Measurements from ENCODE around the gene BTF3. TPM values are rescaled to one million over a fixed set of nuclear protein-coding genes. Genes with fewer than 3 reads are reported as not detected.

Gene BTF3
- polyA plus RNA-seq (2013, experiment 1 of 2): 1,368 TPM
- 1,375 TPM for polyA plus RNA-seq (2013, experiment 2 of 2)

DNA sequence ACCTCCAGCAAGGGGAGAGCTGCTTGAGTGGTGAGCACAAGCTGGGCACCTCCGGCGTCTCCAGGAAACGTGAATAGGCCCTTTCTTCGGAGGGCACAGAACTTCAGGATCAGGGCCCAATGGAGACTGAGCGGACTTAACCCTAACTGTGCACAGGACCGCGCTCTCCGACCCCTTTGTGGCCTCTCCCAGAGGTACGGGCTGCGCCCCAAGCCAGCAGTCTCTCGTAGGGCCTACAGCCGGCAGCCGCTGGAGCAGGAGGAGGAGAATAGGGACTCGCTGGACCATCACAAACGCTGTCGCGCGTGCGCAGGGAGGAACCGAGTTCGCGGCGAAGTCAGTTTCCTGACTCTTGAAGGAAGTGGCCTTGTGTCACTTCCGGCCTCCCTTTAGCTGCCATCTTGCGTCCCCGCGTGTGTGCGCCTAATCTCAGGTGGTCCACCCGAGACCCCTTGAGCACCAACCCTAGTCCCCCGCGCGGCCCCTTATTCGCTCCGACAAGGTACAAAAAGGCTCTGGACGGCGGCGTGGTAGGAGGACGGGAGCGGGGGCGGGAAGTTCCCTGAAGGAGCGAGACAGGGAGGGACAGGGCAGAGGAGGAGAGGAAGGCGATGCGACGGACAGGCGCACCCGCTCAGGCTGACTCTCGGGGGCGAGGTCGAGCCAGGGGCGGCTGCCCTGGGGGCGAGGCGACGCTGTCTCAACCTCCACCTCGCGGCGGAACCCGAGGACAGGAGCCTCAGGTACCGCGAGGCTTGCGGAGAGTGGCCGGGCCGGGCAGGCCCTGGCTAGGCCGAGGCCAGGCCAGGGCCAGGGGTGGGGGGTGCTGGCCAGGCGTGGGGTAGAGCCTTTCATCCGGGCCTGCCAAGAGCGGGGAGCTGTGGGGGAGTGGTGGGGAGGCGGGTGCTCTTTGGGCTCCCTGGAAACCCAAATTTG is at the start of gene BTF3:
TSS of gene BTF3 (plus strand) at position 386 of the 936 bp plus-strand sequence. CDS start at position 612, 226 bp downstream.
- no peak within 1 kb of the TSS for H2BK12ac ChIP-seq (ENCODE audit: low read length)
- no peak within 1 kb of the TSS for H4K91ac ChIP-seq (ENCODE audit: low read depth, low read length, poor library complexity)
- peaks cover 7 to 42% of the 10 kb centered on the region in 2 donors for H3K36me3 ChIP-seq (replicated peaks in 1 of 2; ENCODE audit: control insufficient read depth in 2 of 2, insufficient read depth in 2 of 2, low read length in 2 of 2)
- H2BK5ac ChIP-seq (ENCODE audit: low read length): peak within 1 kb of the TSS; percentile 79
- peaks cover 3 to 5% of the 10 kb centered on the region in 2 donors for H3K4me1 ChIP-seq (ENCODE audit: control insufficient read depth in 2 of 2, insufficient read depth in 1 of 2, low read depth in 1 of 2, low read length in 2 of 2)
- H2BK15ac ChIP-seq (ENCODE audit: low read length): no peak within 1 kb of the TSS
- H3K27me3 ChIP-seq (ENCODE audit: control insufficient read depth in 3 of 3, insufficient read depth in 3 of 3, low read depth in 1 of 3, low read length in 3 of 3): no peaks in the 10 kb centered on the region
- peak within 1 kb of the TSS; percentile 70 for H4K8ac ChIP-seq (ENCODE audit: low read depth, low read length)
- peak within 1 kb of the TSS; percentile 76 for H3K14ac ChIP-seq (ENCODE audit: low read length)
- peak within 1 kb of the TSS; percentile 93 for H3K18ac ChIP-seq (ENCODE audit: low read length)
- peak within 1 kb of the TSS; percentile 93 to 98 for H3K4me3 ChIP-seq (ENCODE audit: low read length in 2 of 2)
- peak; percentile 91 for DNase-seq (ENCODE audit: low spot score)
- peak within 1 kb of the TSS; percentile 89 for H3K23ac ChIP-seq (ENCODE audit: low read depth, low read length, poor library complexity)
- no peak within 1 kb of the TSS for H3K4ac ChIP-seq (ENCODE audit: low read length)
- H2AK5ac ChIP-seq (ENCODE audit: low read depth, low read length): peak within 1 kb of the TSS; percentile 23
- no peaks in the 10 kb centered on the region for H3K79me1 ChIP-seq (ENCODE audit: low read depth, low read length)
- no peaks in the 10 kb centered on the region for H3K9me3 ChIP-seq (replicated peaks in 1 of 2; ENCODE audit: control insufficient read depth in 2 of 2, insufficient read depth in 1 of 2, low read depth in 1 of 2, low read length in 2 of 2)
- no CpG with 5 or more reads among the region's 67 CpGs for WGBS, 2 donors (ENCODE audit: extremely low coverage in 2 of 2, insufficient read length in 2 of 2, insufficient replicate concordance in 1 of 2)
- H2BK120ac ChIP-seq (ENCODE audit: low read depth, low read length): peak within 1 kb of the TSS; percentile 78
- H3K4me2 ChIP-seq (ENCODE audit: insufficient read depth, low read length, poor library complexity, severe bottlenecking): peak within 1 kb of the TSS; percentile 58
- H3K9ac ChIP-seq (ENCODE audit: low read depth, low read length, poor library complexity): peak within 1 kb of the TSS; percentile 96
- peak within 1 kb of the TSS; percentile 94 for H2AFZ ChIP-seq (ENCODE audit: low read length)
- peak within 1 kb of the TSS; percentile 88 for H3K27ac ChIP-seq (replicated peaks; ENCODE audit: low read length)

DNA sequence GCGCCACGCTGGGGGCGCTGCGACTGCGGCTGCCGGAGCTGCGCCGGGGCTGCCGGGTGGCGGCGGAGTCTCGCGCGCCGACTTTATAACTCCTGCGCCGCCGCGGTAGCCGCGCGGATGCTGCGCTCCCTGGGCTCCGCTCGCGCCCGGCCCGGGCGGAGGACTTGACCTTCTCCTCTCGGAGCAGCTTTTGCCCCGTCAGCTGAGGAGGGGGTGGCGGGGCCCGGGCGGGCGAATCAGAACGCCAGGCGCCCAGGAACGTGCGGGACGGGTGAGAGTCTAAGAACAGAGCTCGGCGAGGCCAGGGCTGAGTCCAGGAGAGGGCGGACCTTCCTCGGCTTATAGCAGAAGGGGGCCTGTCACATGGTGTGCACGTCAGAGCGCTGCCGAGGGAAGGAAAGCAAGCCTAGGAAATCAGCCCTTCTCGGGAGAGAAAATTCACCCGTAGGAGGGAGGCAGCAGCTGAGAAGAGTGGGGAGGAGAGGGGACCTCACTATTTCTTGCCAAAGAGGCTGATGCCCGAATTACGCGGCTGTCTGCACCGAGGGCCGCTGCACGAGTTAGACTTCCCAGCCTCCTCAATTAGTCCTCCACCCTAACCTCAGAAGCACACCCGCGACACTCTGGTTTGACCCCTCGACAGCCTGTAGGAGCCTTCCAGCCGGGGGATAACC is 49.6 kb upstream of the BTF3 start, which contains the start of gene FOXD1:
TSS of gene FOXD1 (minus strand) at position 315 of the 674 bp plus-strand sequence. CDS start 415 bp downstream, outside the sequence.
- Histone ChIP-seq H3K36me3 (replicated peaks in 1 of 2; ENCODE audit: control insufficient read depth in 2 of 2, insufficient read depth in 2 of 2, low read length in 2 of 2) (no peaks in the 10 kb centered on the region), H3K4me1 (ENCODE audit: control insufficient read depth in 2 of 2, insufficient read depth in 1 of 2, low read depth in 1 of 2, low read length in 2 of 2) (peaks cover 2 to 5% of the 10 kb centered on the region in 2 donors), H3K14ac (ENCODE audit: low read length) (no peak within 1 kb of the TSS), H3K4ac (ENCODE audit: low read length) (no peak within 1 kb of the TSS), H2BK120ac (ENCODE audit: low read depth, low read length) (no peak within 1 kb of the TSS), H2AFZ (ENCODE audit: low read length) (peak within 1 kb of the TSS; percentile 97), H2BK5ac (ENCODE audit: low read length) (no peak within 1 kb of the TSS), H3K27ac (replicated peaks; ENCODE audit: low read length) (no peak within 1 kb of the TSS), H3K79me1 (ENCODE audit: low read depth, low read length) (no peaks in the 10 kb centered on the region), H3K23ac (ENCODE audit: low read depth, low read length, poor library complexity) (no peak within 1 kb of the TSS), H3K18ac (ENCODE audit: low read length) (peak within 1 kb of the TSS; percentile 76), H2BK12ac (ENCODE audit: low read length) (no peak within 1 kb of the TSS), H4K91ac (ENCODE audit: low read depth, low read length, poor library complexity) (no peak within 1 kb of the TSS), H3K4me3 (ENCODE audit: low read length in 2 of 2) (peak within 1 kb of the TSS; percentile 41 to 74), H2AK5ac (ENCODE audit: low read depth, low read length) (no peak within 1 kb of the TSS), H3K4me2 (ENCODE audit: insufficient read depth, low read length, poor library complexity, severe bottlenecking) (peak within 1 kb of the TSS; percentile 98), H4K8ac (ENCODE audit: low read depth, low read length) (no peak within 1 kb of the TSS), H2BK15ac (ENCODE audit: low read length) (no peak within 1 kb of the TSS), H3K9me3 (replicated peaks in 1 of 2; ENCODE audit: control insufficient read depth in 2 of 2, insufficient read depth in 1 of 2, low read depth in 1 of 2, low read length in 2 of 2) (no peaks in the 10 kb centered on the region), H3K9ac (ENCODE audit: low read depth, low read length, poor library complexity) (peak within 1 kb of the TSS; percentile 50), H3K27me3 (ENCODE audit: control insufficient read depth in 3 of 3, insufficient read depth in 3 of 3, low read depth in 1 of 3, low read length in 3 of 3) (peaks cover 43 to 89% (median 82%) of the 10 kb centered on the region in 3 experiments)
- no peak for DNase-seq (ENCODE audit: low spot score)
- no CpG with 5 or more reads among the region's 59 CpGs for WGBS, 2 donors (ENCODE audit: extremely low coverage in 2 of 2, insufficient read length in 2 of 2, insufficient replicate concordance in 1 of 2)

DNA sequence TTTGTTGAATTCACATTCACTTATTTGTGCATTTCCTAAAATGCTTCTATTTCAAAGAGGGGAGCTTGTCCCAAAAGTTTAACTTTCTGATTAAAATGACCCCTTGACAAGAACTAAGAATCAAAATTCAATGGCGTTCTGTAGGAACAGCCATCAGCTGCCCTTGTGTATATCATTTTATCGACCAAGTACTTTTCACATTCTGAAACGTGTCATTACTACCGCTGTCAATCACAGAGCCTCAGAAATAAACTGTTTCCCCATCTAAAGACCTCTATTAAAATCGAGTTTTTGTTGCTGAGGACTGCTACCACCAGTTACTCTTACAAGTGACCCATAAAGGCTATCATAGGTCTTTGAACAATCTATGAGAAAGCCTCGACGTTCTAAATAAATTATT is 48.1 kb upstream of the BTF3 start:
- H3K79me1 ChIP-seq (ENCODE audit: low read depth, low read length): no peaks in the 10 kb centered on the region
- no peaks in the 10 kb centered on the region for H3K9me3 ChIP-seq (replicated peaks in 1 of 2; ENCODE audit: control insufficient read depth in 2 of 2, insufficient read depth in 1 of 2, low read depth in 1 of 2, low read length in 2 of 2)
- no peak for DNase-seq (ENCODE audit: low spot score)

More for the DNA sequence above, 48.1 kb upstream of the BTF3 start:
- Histone ChIP-seq H3K18ac (ENCODE audit: low read length) (no peak overlapping the region), H3K23ac (ENCODE audit: low read depth, low read length, poor library complexity) (no peak overlapping the region), H3K4me2 (ENCODE audit: insufficient read depth, low read length, poor library complexity, severe bottlenecking) (no peak overlapping the region), H3K14ac (ENCODE audit: low read length) (no peak overlapping the region), H3K27ac (replicated peaks; ENCODE audit: low read length) (no peak overlapping the region), H2BK15ac (ENCODE audit: low read length) (no peak overlapping the region), H3K4me1 (ENCODE audit: control insufficient read depth in 2 of 2, insufficient read depth in 1 of 2, low read depth in 1 of 2, low read length in 2 of 2) (peaks cover 2% of the 10 kb centered on the region in 2 donors), H3K4ac (ENCODE audit: low read length) (no peak overlapping the region), H3K27me3 (ENCODE audit: control insufficient read depth in 3 of 3, insufficient read depth in 3 of 3, low read depth in 1 of 3, low read length in 3 of 3) (peaks cover 36 to 82% (median 71%) of the 10 kb centered on the region in 3 experiments), H4K8ac (ENCODE audit: low read depth, low read length) (no peak overlapping the region), H3K9ac (ENCODE audit: low read depth, low read length, poor library complexity) (no peak overlapping the region), H3K4me3 (ENCODE audit: low read length in 2 of 2) (no peak overlapping the region), H2BK120ac (ENCODE audit: low read depth, low read length) (no peak overlapping the region), H2AK5ac (ENCODE audit: low read depth, low read length) (no peak overlapping the region), H2BK5ac (ENCODE audit: low read length) (no peak overlapping the region), H4K91ac (ENCODE audit: low read depth, low read length, poor library complexity) (no peak overlapping the region), H3K36me3 (replicated peaks in 1 of 2; ENCODE audit: control insufficient read depth in 2 of 2, insufficient read depth in 2 of 2, low read length in 2 of 2) (no peaks in the 10 kb centered on the region), H2AFZ (ENCODE audit: low read length) (no peak overlapping the region), H2BK12ac (ENCODE audit: low read length) (no peak overlapping the region)
- WGBS, 2 donors (ENCODE audit: extremely low coverage in 2 of 2, insufficient read length in 2 of 2, insufficient replicate concordance in 1 of 2): no CpG with 5 or more reads among the region's 7 CpGs
